Mononuclear cell (primary cell): ENCODE data around the gene CYP26B1. TPM values are rescaled to one million over a fixed set of nuclear protein-coding genes. Genes with fewer than 3 reads are reported as not detected.

ENCODE experiments used
- H3K27me3 ChIP-seq: 2 replicates; pipeline ENCODE4 v1.6.0; 2011; ENCODE audit warnings: low read length, control low read depth; ENCODE audit not compliant: insufficient read depth
- H3K4me1 ChIP-seq: 2 replicates; pipeline ENCODE4 v1.5.1; 2011; ENCODE audit warnings: mild to moderate bottlenecking, low read length, control low read depth; ENCODE audit not compliant: insufficient read depth
- H3K4me3 ChIP-seq: 2 replicates; pipeline ENCODE4 v1.5.1; 2011; ENCODE audit warnings: mild to moderate bottlenecking, low read length, moderate library complexity
- H3K9me3 ChIP-seq: 2 replicates; pipeline ENCODE4 v1.5.1; 2011; ENCODE audit warnings: low read depth, mild to moderate bottlenecking, control low read depth, low read length
- total RNA-seq: library from RNA; depleted of rRNA; stranded (reverse); fragments of >200 nt; gene quantifications from one replicate; pipeline ENCODE4 v1.2.3, GENCODE V29; 2012

CYP26B1 gene
- total RNA-seq, 1 donor: under 0.01 TPM

DNA sequence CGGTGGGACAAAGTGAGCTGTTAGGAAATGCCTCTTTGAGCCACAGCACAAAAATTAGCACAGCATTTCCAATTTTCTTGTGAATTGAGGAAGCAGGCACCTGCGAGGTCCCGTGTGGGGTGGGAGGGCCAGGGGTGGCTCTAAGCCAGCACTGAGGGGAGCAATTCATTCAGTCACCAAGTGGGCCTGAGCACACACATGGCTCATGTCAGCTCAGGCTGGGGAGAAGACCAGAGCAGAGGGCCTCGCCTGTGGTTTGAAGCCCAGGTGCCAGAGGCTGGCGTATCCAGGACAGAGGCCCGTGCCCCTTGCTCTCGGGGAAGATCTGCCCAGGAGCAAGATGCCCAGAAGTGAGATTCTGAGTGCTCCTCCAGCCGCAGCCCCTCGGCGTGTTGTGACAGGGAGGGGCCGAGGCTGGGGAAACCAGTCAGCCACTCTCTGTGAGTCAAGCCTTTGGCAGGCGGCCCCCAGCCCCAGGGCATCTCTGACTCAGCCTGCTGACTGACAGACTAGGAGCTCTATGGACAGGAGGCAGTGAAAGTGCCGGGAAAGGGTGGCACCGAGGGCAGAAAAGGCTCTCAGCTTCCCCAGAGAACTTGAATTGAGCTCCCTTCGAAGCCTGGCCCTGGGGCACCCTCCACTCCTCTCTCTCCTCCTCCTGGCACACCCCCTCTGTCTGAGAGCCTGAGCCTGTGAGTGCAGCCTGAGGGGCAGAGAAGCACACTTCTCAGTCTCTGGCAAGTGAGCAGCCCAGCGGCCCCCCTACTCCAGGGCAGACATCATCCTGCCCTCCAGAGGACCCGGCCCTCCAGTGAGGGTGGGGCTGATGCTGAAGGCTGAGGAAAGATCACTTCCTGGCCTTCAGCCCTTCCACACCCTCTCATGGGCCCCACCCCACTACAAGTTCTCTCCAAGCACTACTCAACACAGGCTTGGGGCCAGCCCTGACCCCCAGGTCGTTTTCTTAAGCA lies 32.3 kb downstream of the CYP26B1 start:
- no peak overlapping the region for H3K4me3 ChIP-seq
- no peaks in the 10 kb centered on the region for H3K27me3 ChIP-seq
- H3K4me1 ChIP-seq: no peaks in the 10 kb centered on the region
- no peaks in the 10 kb centered on the region for H3K9me3 ChIP-seq

DNA sequence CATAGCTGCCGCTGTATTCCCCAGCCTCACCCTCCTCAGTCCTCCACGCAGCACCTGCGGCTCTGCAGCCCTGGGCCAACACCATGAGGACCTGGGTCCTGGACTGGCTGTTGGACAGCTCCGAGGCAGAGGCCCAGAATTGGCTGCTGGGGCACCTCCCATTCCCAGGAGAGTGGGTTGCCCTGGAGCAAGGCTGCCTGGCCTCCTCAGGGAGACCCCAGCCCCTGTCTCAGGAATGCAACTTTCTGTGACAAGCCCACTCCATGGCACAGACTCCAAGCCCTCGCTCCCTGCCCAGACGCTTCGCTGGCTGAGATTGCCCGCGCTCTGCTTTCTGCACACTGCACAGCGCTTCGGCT lies 33.0 kb downstream of the CYP26B1 start:
- Histone ChIP-seq H3K4me3 (no peak overlapping the region), H3K9me3 (no peaks in the 10 kb centered on the region), H3K4me1 (no peaks in the 10 kb centered on the region), H3K27me3 (no peaks in the 10 kb centered on the region)

GRCh38 chr2:72113847-72114692 lies 33.6 kb downstream of the CYP26B1 start:
- Histone ChIP-seq H3K9me3 (no peaks in the 10 kb centered on the region), H3K4me1 (no peaks in the 10 kb centered on the region), H3K27me3 (no peaks in the 10 kb centered on the region), H3K4me3 (no peak overlapping the region)

DNA sequence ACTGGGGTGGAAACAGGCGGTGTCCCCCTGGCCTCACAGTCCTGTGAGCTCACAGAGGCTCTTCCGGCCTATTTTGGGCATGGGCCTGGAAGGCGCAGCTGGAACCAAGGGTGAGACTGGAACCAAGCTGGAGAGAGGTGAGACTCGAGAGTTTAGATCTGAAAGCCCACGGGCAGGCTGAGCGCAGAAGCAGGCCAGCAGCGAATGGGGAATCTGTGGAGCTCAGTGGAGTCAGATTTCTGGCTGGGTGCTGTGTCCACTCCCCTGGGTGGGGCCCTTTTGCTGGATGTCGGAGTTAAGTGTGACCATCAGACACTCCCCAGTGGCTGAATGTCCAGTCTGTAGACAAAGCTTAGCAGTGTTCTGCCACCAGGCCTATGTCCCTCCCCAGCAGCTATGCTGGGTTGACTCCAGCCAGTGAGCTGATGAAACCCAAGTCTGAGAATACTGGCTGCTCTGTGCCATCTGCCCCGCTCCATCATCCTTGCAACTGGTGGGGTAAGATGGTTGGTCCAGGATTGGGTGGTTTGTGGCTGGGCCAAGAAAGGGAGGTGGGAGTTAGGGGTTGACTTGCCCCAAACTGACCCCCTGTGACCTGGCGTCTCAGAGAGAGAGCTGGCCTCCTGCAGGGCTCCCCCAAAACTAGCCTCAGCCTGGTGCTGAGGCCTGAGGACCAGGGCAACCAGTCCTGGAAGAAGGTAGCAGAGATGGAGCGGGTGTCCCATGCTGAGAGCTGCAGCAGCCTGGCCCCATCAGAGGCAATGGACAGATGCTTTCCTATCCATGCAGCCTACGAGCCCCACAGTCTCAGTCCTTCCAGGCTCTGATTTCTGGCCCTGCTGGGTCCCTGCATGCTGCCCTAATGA lies 34.4 kb downstream of the CYP26B1 start:
- Histone ChIP-seq H3K27me3 (no peaks in the 10 kb centered on the region), H3K4me1 (no peaks in the 10 kb centered on the region), H3K9me3 (no peaks in the 10 kb centered on the region), H3K4me3 (no peak overlapping the region)

DNA sequence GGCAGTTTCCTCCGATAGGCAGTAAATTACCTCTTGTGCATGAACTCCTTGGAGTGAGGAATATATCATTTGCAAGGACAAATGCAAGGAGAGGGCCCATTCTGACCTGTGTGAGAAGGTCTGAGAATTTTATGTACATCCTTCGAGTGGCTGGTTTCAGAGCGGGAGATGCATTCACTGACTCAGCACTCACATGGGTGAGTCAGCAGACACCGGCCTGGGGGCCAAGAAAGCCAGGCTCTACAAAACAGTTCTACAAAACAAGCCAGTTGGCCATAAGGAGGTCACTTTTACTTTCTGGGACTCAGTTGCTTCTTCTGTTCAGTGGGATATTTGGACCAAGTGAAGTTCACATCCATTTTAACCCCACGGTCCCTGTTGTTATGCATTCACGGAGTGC lies 35.3 kb downstream of the CYP26B1 start:
- H3K9me3 ChIP-seq: no peaks in the 10 kb centered on the region
- H3K4me1 ChIP-seq: no peaks in the 10 kb centered on the region
- no peak overlapping the region for H3K4me3 ChIP-seq
- no peaks in the 10 kb centered on the region for H3K27me3 ChIP-seq

DNA sequence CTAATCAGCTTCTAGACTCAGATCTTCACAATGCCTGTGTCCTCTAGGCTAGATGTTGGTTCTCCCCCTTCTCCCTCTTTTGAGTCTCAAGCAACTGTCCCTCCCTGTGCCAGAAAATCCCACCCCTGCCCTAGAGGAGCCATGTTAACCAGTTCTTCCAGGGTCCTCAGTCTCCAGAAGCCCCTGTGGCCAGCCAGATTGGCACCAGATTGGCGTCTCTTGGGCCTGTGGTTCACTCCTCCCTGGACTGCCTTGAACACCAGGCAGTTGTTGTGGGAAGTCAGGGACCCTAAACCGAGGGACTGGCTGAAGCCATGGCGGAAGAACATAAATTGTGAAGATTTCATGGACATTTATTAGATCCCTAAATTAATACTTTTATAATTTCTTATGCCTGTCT lies 36.6 kb downstream of the CYP26B1 start:
- no peaks in the 10 kb centered on the region for H3K4me1 ChIP-seq
- no peak overlapping the region for H3K4me3 ChIP-seq
- no peaks in the 10 kb centered on the region for H3K9me3 ChIP-seq
- no peaks in the 10 kb centered on the region for H3K27me3 ChIP-seq

DNA sequence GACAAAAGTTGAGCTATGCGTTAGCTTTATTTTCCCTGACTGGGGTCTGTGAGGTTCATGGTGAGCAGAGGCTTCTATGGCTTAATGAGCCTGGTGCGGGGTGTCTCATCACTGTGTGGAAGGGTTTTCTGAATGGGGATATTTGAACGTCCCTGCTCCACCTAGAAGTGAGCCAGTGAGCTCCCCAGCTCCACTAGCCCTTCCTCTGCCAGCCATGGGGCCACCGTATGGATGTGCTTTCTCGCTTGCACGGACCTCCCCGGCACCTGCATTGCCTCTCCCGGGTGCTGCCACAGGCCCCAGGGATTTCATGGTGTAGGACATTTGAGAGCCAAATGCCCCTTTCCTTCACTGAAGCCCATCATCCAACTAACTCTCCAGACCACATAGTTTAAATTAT lies 37.8 kb downstream of the CYP26B1 start:
- H3K9me3 ChIP-seq: no peaks in the 10 kb centered on the region
- H3K4me3 ChIP-seq: no peak overlapping the region
- H3K4me1 ChIP-seq: no peaks in the 10 kb centered on the region
- H3K27me3 ChIP-seq: no peaks in the 10 kb centered on the region

DNA sequence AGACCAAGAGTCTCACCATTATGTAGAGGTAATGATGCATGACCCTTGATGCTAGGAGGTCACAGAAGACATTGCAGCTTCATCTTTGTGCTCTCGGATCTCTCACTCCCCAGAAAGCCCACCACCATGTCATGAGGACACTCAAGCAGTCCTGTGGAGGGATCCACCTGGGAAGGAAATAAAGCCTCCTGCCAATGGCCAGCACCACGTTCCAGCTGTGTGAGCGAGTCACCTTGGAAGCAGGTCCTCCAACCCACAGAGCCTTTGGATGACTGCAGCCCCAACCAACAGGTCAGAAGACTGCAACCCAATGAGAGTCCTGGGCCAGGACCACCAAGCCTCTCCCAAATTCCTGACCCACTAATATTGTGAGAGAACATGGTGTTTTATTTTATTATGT lies 38.4 kb downstream of the CYP26B1 start:
- Histone ChIP-seq H3K4me1 (no peaks in the 10 kb centered on the region), H3K4me3 (no peak overlapping the region), H3K9me3 (no peaks in the 10 kb centered on the region)

DNA sequence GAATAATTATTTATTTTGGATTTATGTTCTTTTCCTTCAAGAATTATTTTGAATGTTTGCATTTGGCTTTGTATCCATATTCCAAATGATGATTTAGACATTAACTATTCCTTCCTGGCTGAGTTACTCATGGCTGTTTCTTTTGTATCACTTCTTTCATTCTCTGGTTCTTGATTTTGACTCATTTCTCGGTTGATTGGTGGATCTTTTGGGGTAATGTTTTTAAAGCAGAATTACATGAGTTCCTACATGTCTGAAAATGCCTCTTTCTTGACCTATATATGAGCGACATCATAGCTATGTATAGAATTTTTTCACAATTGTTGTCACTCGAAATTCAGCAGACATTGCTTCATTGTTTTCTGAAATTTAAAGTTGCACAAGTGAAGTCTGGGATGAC lies 39.5 kb downstream of the CYP26B1 start:
- no peak overlapping the region for H3K4me3 ChIP-seq
- no peaks in the 10 kb centered on the region for H3K27me3 ChIP-seq
- no peaks in the 10 kb centered on the region for H3K4me1 ChIP-seq
- no peaks in the 10 kb centered on the region for H3K9me3 ChIP-seq

More for the DNA sequence above, 38.4 kb downstream of the CYP26B1 start:
- H3K27me3 ChIP-seq: no peaks in the 10 kb centered on the region

- Histone ChIP-seq H3K4me3 (no peak overlapping the region), H3K9me3 (no peaks in the 10 kb centered on the region), H3K4me1 (no peaks in the 10 kb centered on the region), H3K27me3 (no peaks in the 10 kb centered on the region)
Observed at GRCh38 chr2:72106978-72107377, 40.7 kb downstream of the CYP26B1 start.

- Histone ChIP-seq H3K4me1 (no peaks in the 10 kb centered on the region), H3K27me3 (peaks cover 3% of the 10 kb centered on the region), H3K9me3 (no peaks in the 10 kb centered on the region), H3K4me3 (no peak overlapping the region)
Observed at GRCh38 chr2:72104821-72105588, 42.7 kb downstream of the CYP26B1 start.

GRCh38 chr2:72103690-72104089 lies 44.0 kb downstream of the CYP26B1 start:
- Histone ChIP-seq H3K4me3 (no peak overlapping the region), H3K27me3 (peaks cover 3% of the 10 kb centered on the region), H3K9me3 (no peaks in the 10 kb centered on the region), H3K4me1 (no peaks in the 10 kb centered on the region)

GRCh38 chr2:72103161-72103560 lies 44.5 kb downstream of the CYP26B1 start:
- no peak overlapping the region for H3K4me3 ChIP-seq
- peaks cover 3% of the 10 kb centered on the region for H3K27me3 ChIP-seq
- H3K4me1 ChIP-seq: no peaks in the 10 kb centered on the region
- no peaks in the 10 kb centered on the region for H3K9me3 ChIP-seq

GRCh38 chr2:72098935-72099334 lies 48.7 kb downstream of the CYP26B1 start:
- H3K4me1 ChIP-seq: no peaks in the 10 kb centered on the region
- H3K9me3 ChIP-seq: no peaks in the 10 kb centered on the region
- peaks cover 3% of the 10 kb centered on the region for H3K27me3 ChIP-seq
- no peak overlapping the region for H3K4me3 ChIP-seq
